Measurements from ENCODE around the gene PDZD2. TPM values are rescaled to one million over a fixed set of nuclear protein-coding genes. Genes with fewer than 3 reads are reported as not detected.

PDZD2 gene
- total and polyA plus RNA-seq, 8 donors = 16.2 to 49.8 (median 20.4) TPM

- H3K27me3 ChIP-seq = no peaks in the 10 kb centered on the region
- H3K4me1 ChIP-seq = no peaks in the 10 kb centered on the region
- intact Hi-C loops (cut with DNase I) = no loop called here
- DNase-seq (no peak), ATAC-seq (no peak)
- no peak overlapping the region for H3K27ac ChIP-seq
- no peak overlapping the region for H3K4me3 ChIP-seq
- H3K9me3 ChIP-seq = no peaks in the 10 kb centered on the region
- H3K36me3 ChIP-seq = no peaks in the 10 kb centered on the region
- TF ChIP-seq, protein P1, sequence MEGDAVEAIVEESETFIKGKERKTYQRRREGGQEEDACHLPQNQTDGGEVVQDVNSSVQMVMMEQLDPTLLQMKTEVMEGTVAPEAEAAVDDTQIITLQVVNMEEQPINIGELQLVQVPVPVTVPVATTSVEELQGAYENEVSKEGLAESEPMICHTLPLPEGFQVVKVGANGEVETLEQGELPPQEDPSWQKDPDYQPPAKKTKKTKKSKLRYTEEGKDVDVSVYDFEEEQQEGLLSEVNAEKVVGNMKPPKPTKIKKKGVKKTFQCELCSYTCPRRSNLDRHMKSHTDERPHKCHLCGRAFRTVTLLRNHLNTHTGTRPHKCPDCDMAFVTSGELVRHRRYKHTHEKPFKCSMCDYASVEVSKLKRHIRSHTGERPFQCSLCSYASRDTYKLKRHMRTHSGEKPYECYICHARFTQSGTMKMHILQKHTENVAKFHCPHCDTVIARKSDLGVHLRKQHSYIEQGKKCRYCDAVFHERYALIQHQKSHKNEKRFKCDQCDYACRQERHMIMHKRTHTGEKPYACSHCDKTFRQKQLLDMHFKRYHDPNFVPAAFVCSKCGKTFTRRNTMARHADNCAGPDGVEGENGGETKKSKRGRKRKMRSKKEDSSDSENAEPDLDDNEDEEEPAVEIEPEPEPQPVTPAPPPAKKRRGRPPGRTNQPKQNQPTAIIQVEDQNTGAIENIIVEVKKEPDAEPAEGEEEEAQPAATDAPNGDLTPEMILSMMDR (IDR thresholded peaks at IDR 0.05) = no peak
Measured at GRCh38 chr5:31625394-31625793, 13.5 kb upstream of the PDZD2 start.

GRCh38 chr5:31626156-31626555 lies 12.8 kb upstream of the PDZD2 start:
- no peak overlapping the region for H3K4me3 ChIP-seq
- DNase-seq (no peak), ATAC-seq (peak; percentile 72)
- H3K27me3 ChIP-seq = no peaks in the 10 kb centered on the region
- TF ChIP-seq, protein P1 (IDR thresholded peaks at IDR 0.05) = no peak
- intact Hi-C loops (cut with DNase I) = no loop called here
- H3K27ac ChIP-seq = no peak overlapping the region
- H3K9me3 ChIP-seq = no peaks in the 10 kb centered on the region
- H3K4me1 ChIP-seq = no peaks in the 10 kb centered on the region
- no peaks in the 10 kb centered on the region for H3K36me3 ChIP-seq

DNA sequence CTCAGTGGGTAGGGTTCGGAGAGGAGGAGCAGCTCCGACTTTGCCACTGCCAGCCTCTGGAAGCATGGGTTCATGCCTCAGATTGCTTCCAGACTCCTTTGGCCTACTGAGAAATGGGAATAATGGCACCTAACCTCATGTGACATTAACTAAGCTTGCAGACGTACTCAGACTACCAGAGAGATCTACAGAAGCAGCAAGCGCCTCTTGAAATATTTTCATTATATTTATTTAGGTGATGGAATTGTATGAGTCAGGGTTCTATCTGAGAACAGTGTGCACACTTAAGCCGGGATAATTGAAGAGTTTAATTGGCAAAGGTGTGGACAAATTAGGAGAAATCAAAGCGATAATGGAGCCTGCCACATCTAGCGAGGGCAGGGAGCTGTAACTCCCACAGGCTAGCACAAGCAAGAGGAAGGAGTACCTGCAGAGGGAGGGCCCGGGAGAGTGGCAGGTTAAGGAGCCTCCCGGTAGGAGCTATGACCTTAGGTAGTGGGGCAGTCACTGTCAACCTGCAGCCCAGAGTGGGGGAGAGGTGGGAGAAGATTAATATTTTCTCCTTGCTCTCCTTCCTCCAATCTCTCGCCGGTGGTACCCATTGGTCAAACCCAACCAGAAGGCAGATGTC lies 12.2 kb upstream of the PDZD2 start:
- Histone ChIP-seq H3K27ac (no peak overlapping the region), H3K4me3 (no peak overlapping the region), H3K36me3 (no peaks in the 10 kb centered on the region), H3K4me1 (no peaks in the 10 kb centered on the region), H3K9me3 (no peaks in the 10 kb centered on the region), H3K27me3 (no peaks in the 10 kb centered on the region)
- peak; percentile 87 for ATAC-seq
- no peak for DNase-seq
- TF ChIP-seq, protein P1 (IDR thresholded peaks at IDR 0.05) = no peak
- intact Hi-C loops (cut with DNase I) = no loop called here

DNA sequence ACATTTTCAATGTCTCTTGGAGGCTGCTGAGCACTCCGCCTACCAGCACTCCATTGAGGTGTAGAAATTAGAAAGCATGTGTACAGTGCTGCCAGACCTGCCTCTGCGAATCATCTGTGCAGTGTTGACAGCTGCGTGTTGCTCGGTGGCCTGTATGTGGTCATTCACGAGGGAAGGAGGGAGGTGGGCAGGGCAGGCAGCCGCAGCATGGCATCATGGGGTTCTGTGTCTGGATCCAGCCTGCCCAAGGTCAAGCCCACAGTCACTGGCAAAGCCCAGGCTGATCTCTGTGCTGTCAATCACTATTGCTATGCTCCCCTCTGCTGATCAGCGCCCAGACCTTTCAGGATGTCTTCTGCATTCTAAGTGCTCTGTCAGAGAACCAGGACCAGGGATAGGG lies 8.0 kb upstream of the PDZD2 start:
- TF ChIP-seq, protein P1 (IDR thresholded peaks at IDR 0.05) = no peak
- no peaks in the 10 kb centered on the region for H3K27me3 ChIP-seq
- H3K4me3 ChIP-seq = no peak overlapping the region
- no peak overlapping the region for H3K27ac ChIP-seq
- intact Hi-C loops (cut with DNase I) = no loop called here
- ATAC-seq (no peak), DNase-seq (no peak)
- no peaks in the 10 kb centered on the region for H3K36me3 ChIP-seq
- no peaks in the 10 kb centered on the region for H3K4me1 ChIP-seq
- no peaks in the 10 kb centered on the region for H3K9me3 ChIP-seq

GRCh38 chr5:31632460-31632859 lies 6.5 kb upstream of the PDZD2 start:
- intact Hi-C loops (cut with DNase I) = no loop called here
- DNase-seq = no peak
- TF ChIP-seq, protein P1 (IDR thresholded peaks at IDR 0.05) = no peak

More at GRCh38 chr5:31632460-31632859, 6.5 kb upstream of the PDZD2 start:
- no peak overlapping the region for H3K27ac ChIP-seq
- no peaks in the 10 kb centered on the region for H3K36me3 ChIP-seq
- no peak overlapping the region for H3K4me3 ChIP-seq
- no peak for ATAC-seq
- no peaks in the 10 kb centered on the region for H3K4me1 ChIP-seq
- H3K9me3 ChIP-seq = no peaks in the 10 kb centered on the region
- H3K27me3 ChIP-seq = no peaks in the 10 kb centered on the region

Data from left lung (tissue), 10 donors.